ENCODE data around the gene ULK3.

Gene ULK3

GRCh38 chr15:74873036-74873755 is 30.2 kb upstream of the ULK3 start, which contains the start of gene SCAMP2:
TSS of gene SCAMP2 (minus strand) at chr15:74873365. CDS start at chr15:74873255, 110 bp downstream.
- Histone ChIP-seq H3K9me3 (ENCODE audit: insufficient read depth, low read length) (peaks cover 7% of the 10 kb centered on the region), H3K4me1 (ENCODE audit: insufficient read depth, insufficient read length) (peaks cover 2% of the 10 kb centered on the region), H3K4me3 (ENCODE audit: insufficient read length, low read depth) (peak within 1 kb of the TSS; percentile 93), H3K9ac (ENCODE audit: insufficient read length, low read depth) (peak within 1 kb of the TSS; percentile 93), H3K36me3 (ENCODE audit: insufficient read depth, insufficient read length, low read length) (peaks cover 5% of the 10 kb centered on the region), H3K27me3 (ENCODE audit: insufficient read depth, insufficient read length) (no peaks in the 10 kb centered on the region)
- peak; percentile 94 for DNase-seq (ENCODE audit: low read depth, low spot score)
- TF ChIP-seq YY1 (IDR thresholded peaks at IDR 0.05; ENCODE audit: insufficient read depth, insufficient read length), result no peak
- TF ChIP-seq SUZ12 (IDR thresholded peaks at IDR 0.05; ENCODE audit: extremely low read depth, insufficient read depth, insufficient read length), result no peak
- TF ChIP-seq ZNF274 (IDR thresholded peaks at IDR 0.05; ENCODE audit: low read depth, low read length), result no peak

GRCh38 chr15:74872702-74873035 is 29.7 kb upstream of the ULK3 start:
- DNase-seq (ENCODE audit: low read depth, low spot score), result no peak
- Histone ChIP-seq H3K9me3 (ENCODE audit: insufficient read depth, low read length) (peaks cover 12% of the 10 kb centered on the region), H3K27me3 (ENCODE audit: insufficient read depth, insufficient read length) (no peaks in the 10 kb centered on the region), H3K9ac (ENCODE audit: insufficient read length, low read depth) (peak overlapping the region; percentile 93), H3K4me3 (ENCODE audit: insufficient read length, low read depth) (peak overlapping the region; percentile 93), H3K36me3 (ENCODE audit: insufficient read depth, insufficient read length, low read length) (peaks cover 10% of the 10 kb centered on the region), H3K4me1 (ENCODE audit: insufficient read depth, insufficient read length) (peaks cover 2% of the 10 kb centered on the region)
- TF ChIP-seq SUZ12 (IDR thresholded peaks at IDR 0.05; ENCODE audit: extremely low read depth, insufficient read depth, insufficient read length) (no peak), YY1 (IDR thresholded peaks at IDR 0.05; ENCODE audit: insufficient read depth, insufficient read length) (no peak), ZNF274 (IDR thresholded peaks at IDR 0.05; ENCODE audit: low read depth, low read length) (no peak)

GRCh38 chr15:74870436-74871215 is 27.7 kb upstream of the ULK3 start:
- H3K4me3 ChIP-seq (ENCODE audit: insufficient read length, low read depth), result no peak overlapping the region
- peak; percentile 33 for DNase-seq (ENCODE audit: low read depth, low spot score)

GRCh38 chr15:74869726-74870407 is 26.9 kb upstream of the ULK3 start:
- Histone ChIP-seq H3K4me3 (ENCODE audit: insufficient read length, low read depth) (no peak overlapping the region), H3K27me3 (ENCODE audit: insufficient read depth, insufficient read length) (no peaks in the 10 kb centered on the region), H3K9me3 (ENCODE audit: insufficient read depth, low read length) (peaks cover 16% of the 10 kb centered on the region), H3K36me3 (ENCODE audit: insufficient read depth, insufficient read length, low read length) (peaks cover 17% of the 10 kb centered on the region), H3K4me1 (ENCODE audit: insufficient read depth, insufficient read length) (peaks cover 2% of the 10 kb centered on the region), H3K9ac (ENCODE audit: insufficient read length, low read depth) (no peak overlapping the region)
- no peak for TF ChIP-seq YY1 (IDR thresholded peaks at IDR 0.05; ENCODE audit: insufficient read depth, insufficient read length)
- TF ChIP-seq SUZ12 (IDR thresholded peaks at IDR 0.05; ENCODE audit: extremely low read depth, insufficient read depth, insufficient read length), result no peak
- TF ChIP-seq ZNF274 (IDR thresholded peaks at IDR 0.05; ENCODE audit: low read depth, low read length), result no peak
- no peak for DNase-seq (ENCODE audit: low read depth, low spot score)

More at GRCh38 chr15:74870436-74871215, 27.7 kb upstream of the ULK3 start:
- Histone ChIP-seq H3K9ac (ENCODE audit: insufficient read length, low read depth) (no peak overlapping the region), H3K9me3 (ENCODE audit: insufficient read depth, low read length) (peaks cover 16% of the 10 kb centered on the region), H3K27me3 (ENCODE audit: insufficient read depth, insufficient read length) (no peaks in the 10 kb centered on the region), H3K4me1 (ENCODE audit: insufficient read depth, insufficient read length) (peaks cover 2% of the 10 kb centered on the region), H3K36me3 (ENCODE audit: insufficient read depth, insufficient read length, low read length) (peaks cover 17% of the 10 kb centered on the region)
- TF ChIP-seq YY1 (IDR thresholded peaks at IDR 0.05; ENCODE audit: insufficient read depth, insufficient read length), result no peak
- TF ChIP-seq SUZ12 (IDR thresholded peaks at IDR 0.05; ENCODE audit: extremely low read depth, insufficient read depth, insufficient read length), result no peak
- TF ChIP-seq ZNF274 (IDR thresholded peaks at IDR 0.05; ENCODE audit: low read depth, low read length), result no peak

- peaks cover 2% of the 10 kb centered on the region for H3K4me1 ChIP-seq (ENCODE audit: insufficient read depth, insufficient read length)
- TF ChIP-seq SUZ12 (IDR thresholded peaks at IDR 0.05; ENCODE audit: extremely low read depth, insufficient read depth, insufficient read length) (no peak), ZNF274 (IDR thresholded peaks at IDR 0.05; ENCODE audit: low read depth, low read length) (no peak), YY1 (IDR thresholded peaks at IDR 0.05; ENCODE audit: insufficient read depth, insufficient read length) (no peak)
- peaks cover 17% of the 10 kb centered on the region for H3K36me3 ChIP-seq (ENCODE audit: insufficient read depth, insufficient read length, low read length)
- H3K4me3 ChIP-seq (ENCODE audit: insufficient read length, low read depth), result no peak overlapping the region
- H3K9ac ChIP-seq (ENCODE audit: insufficient read length, low read depth), result no peak overlapping the region
- peaks cover 16% of the 10 kb centered on the region for H3K9me3 ChIP-seq (ENCODE audit: insufficient read depth, low read length)
- DNase-seq (ENCODE audit: low read depth, low spot score), result no peak
- H3K27me3 ChIP-seq (ENCODE audit: insufficient read depth, insufficient read length), result no peaks in the 10 kb centered on the region
Observed at GRCh38 chr15:74869372-74869725, 26.4 kb upstream of the ULK3 start.

GRCh38 chr15:74868059-74868458 is 25.1 kb upstream of the ULK3 start:
- Histone ChIP-seq H3K9ac (ENCODE audit: insufficient read length, low read depth) (no peak overlapping the region), H3K4me1 (ENCODE audit: insufficient read depth, insufficient read length) (peaks cover 2% of the 10 kb centered on the region), H3K4me3 (ENCODE audit: insufficient read length, low read depth) (no peak overlapping the region), H3K36me3 (ENCODE audit: insufficient read depth, insufficient read length, low read length) (peaks cover 17% of the 10 kb centered on the region), H3K9me3 (ENCODE audit: insufficient read depth, low read length) (peaks cover 16% of the 10 kb centered on the region), H3K27me3 (ENCODE audit: insufficient read depth, insufficient read length) (no peaks in the 10 kb centered on the region)
- no peak for DNase-seq (ENCODE audit: low read depth, low spot score)
- no peak for TF ChIP-seq SUZ12 (IDR thresholded peaks at IDR 0.05; ENCODE audit: extremely low read depth, insufficient read depth, insufficient read length)
- TF ChIP-seq YY1 (IDR thresholded peaks at IDR 0.05; ENCODE audit: insufficient read depth, insufficient read length), result no peak
- TF ChIP-seq ZNF274 (IDR thresholded peaks at IDR 0.05; ENCODE audit: low read depth, low read length), result no peak
